ENCODE measurements around the gene HBS1L. TPM values are rescaled to one million over a fixed set of nuclear protein-coding genes. Genes with fewer than 3 reads are reported as not detected.

The HBS1L gene
- total RNA-seq, 2 experiments from 2014 or later = 82.9 to 93.1 TPM

DNA sequence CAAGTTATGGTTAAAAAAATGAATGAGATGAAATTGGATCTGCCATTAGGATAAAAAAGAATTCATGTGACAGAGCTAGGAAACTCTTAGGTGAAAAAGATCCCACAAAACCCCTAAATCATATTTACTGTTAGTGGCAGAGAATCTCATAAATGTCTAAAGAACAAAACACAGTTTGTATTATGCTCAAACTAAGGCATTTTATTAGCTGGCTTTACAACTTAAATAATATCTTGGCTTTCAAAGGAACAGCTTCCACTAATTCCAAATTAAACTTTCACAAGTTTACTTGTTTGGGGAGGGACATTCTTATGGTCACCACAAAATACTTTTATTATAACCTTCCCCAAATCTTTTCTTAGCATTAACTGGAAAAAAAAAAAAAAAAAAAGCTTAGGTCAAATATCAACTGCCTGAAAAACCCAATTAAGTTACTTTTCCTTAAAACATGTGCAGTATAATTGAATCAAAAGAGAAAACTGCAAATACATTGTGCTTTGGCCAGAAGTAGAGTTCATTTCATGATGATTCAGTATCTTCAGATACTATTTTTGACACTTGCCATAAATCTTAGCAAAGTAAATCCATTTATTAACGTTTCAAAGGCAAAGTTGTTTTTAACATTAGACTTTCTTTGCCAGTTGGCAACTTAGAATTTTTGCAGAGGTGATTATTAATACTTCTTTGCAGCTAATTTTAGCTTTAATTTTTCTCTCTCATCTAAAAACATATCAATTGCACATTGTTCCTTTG lies 90.0 kb downstream of the HBS1L start:
- BruUV-seq (replicated peaks) = TSS peak; percentile 51
- CTCF ChIA-PET (ENCODE audit: unreplicated experiment) = no interaction called here
- no peaks in the 10 kb centered on the region for H3K79me2 ChIP-seq (ENCODE audit: insufficient read depth, low read depth, low read length)

DNA sequence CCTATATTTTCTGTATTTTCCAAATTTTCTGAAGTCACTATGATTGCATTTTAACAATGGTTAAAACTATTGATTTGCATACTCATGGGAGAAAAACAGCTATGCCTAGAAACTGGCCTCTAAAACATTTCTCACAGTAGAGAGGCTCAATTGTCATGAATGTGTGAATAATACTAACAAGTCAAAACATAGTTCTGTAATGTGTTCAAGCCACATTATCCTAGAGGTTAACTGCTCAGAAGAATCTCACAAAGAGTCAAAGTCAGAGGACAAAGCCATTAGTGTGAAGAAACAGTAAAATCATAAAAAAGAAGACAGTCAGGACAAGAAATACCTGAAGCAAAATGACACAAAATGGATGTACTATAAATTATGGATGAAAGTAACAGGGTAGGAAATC lies 92.2 kb downstream of the HBS1L start:
- Histone ChIP-seq H3K4me1 (ENCODE audit: insufficient read depth, low read length, poor library complexity, severe bottlenecking) (no peaks in the 10 kb centered on the region), H3K27ac (ENCODE audit: low read depth, low read length, poor library complexity, severe bottlenecking) (no peak overlapping the region), H3K9me2 (ENCODE audit: insufficient read depth, low read length) (no peaks in the 10 kb centered on the region), H2AFZ (ENCODE audit: low read length) (no peak overlapping the region), H3K4me3 (ENCODE audit: low read depth, low read length, poor library complexity, severe bottlenecking) (no peak overlapping the region), H3K36me3 (ENCODE audit: insufficient read depth, low read length) (peaks cover 68% of the 10 kb centered on the region), H3K4me2 (ENCODE audit: low read length) (no peak overlapping the region), H3K9me3 (ENCODE audit: low read length) (no peaks in the 10 kb centered on the region), H3K79me2 (ENCODE audit: insufficient read depth, low read depth, low read length) (no peaks in the 10 kb centered on the region), H4K20me1 (ENCODE audit: insufficient read depth, low read length) (no peaks in the 10 kb centered on the region)
- ChIA-PET POLR2A (no interaction called here), CTCF (ENCODE audit: unreplicated experiment) (no interaction called here)
- TF ChIP-seq, protein P1, sequence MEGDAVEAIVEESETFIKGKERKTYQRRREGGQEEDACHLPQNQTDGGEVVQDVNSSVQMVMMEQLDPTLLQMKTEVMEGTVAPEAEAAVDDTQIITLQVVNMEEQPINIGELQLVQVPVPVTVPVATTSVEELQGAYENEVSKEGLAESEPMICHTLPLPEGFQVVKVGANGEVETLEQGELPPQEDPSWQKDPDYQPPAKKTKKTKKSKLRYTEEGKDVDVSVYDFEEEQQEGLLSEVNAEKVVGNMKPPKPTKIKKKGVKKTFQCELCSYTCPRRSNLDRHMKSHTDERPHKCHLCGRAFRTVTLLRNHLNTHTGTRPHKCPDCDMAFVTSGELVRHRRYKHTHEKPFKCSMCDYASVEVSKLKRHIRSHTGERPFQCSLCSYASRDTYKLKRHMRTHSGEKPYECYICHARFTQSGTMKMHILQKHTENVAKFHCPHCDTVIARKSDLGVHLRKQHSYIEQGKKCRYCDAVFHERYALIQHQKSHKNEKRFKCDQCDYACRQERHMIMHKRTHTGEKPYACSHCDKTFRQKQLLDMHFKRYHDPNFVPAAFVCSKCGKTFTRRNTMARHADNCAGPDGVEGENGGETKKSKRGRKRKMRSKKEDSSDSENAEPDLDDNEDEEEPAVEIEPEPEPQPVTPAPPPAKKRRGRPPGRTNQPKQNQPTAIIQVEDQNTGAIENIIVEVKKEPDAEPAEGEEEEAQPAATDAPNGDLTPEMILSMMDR (conservative IDR thresholded peaks at IDR 0.05; ENCODE audit: low read length) = no peak
- no peak for TF ChIP-seq EZH2phosphoT487 (IDR thresholded peaks at IDR 0.05; ENCODE audit: borderline replicate concordance, low read depth, low read length)
- BruUV-seq (replicated peaks) = no TSS peak
- no peak for DNase-seq (ENCODE audit: low spot score)
- intact Hi-C loops (cut with micrococcal nuclease; ENCODE audit: unreplicated experiment) = no loop called here

More for the DNA sequence above, 90.0 kb downstream of the HBS1L start:
- Histone ChIP-seq H3K9me3 (ENCODE audit: low read length) (no peaks in the 10 kb centered on the region), H3K9me2 (ENCODE audit: insufficient read depth, low read length) (no peaks in the 10 kb centered on the region), H4K20me1 (ENCODE audit: insufficient read depth, low read length) (no peaks in the 10 kb centered on the region), H3K36me3 (ENCODE audit: insufficient read depth, low read length) (peaks cover 59% of the 10 kb centered on the region), H3K4me3 (ENCODE audit: low read depth, low read length, poor library complexity, severe bottlenecking) (no peak overlapping the region), H3K4me2 (ENCODE audit: low read length) (no peak overlapping the region), H3K4me1 (ENCODE audit: insufficient read depth, low read length, poor library complexity, severe bottlenecking) (no peaks in the 10 kb centered on the region), H2AFZ (ENCODE audit: low read length) (no peak overlapping the region), H3K27ac (ENCODE audit: low read depth, low read length, poor library complexity, severe bottlenecking) (no peak overlapping the region)
- no peak for DNase-seq (ENCODE audit: low spot score)
- POLR2A ChIA-PET = interaction anchor here (0.6 to 1.7 kb wide), 7 partner anchors 9 to 605 kb away, joined by 3 to 9 read pairs (median 5); no protein-coding TSS in a partner anchor
- TF ChIP-seq, protein P1 (conservative IDR thresholded peaks at IDR 0.05; ENCODE audit: low read length) = no peak
- no peak for TF ChIP-seq EZH2phosphoT487 (IDR thresholded peaks at IDR 0.05; ENCODE audit: borderline replicate concordance, low read depth, low read length)
- intact Hi-C loops (cut with micrococcal nuclease; ENCODE audit: unreplicated experiment) = no loop called here

DNA sequence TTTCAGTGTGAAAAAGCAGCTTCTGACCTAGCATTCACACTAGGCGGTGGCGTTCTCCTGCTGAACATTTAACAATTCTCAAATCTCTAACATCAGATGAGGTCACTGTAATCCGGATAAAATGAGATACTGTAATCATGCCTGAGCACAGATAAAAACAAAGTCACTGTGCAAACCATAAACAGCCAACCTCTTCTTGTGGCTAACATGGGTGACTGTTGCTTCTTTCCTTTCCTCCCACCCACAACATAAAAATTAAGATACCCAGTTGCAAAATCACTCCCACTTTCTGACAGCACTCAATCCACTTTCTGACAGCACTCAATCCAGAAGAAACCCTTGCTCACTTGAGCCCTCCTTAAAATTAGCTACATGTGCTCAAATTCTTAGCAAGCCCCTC lies 93.3 kb downstream of the HBS1L start:
- H3K4me1 ChIP-seq (ENCODE audit: insufficient read depth, low read length, poor library complexity, severe bottlenecking) = no peaks in the 10 kb centered on the region
- ChIA-PET POLR2A (interaction anchor here (0.7 to 1.6 kb wide), 2 partner anchors 16 to 18 kb away, joined by 3 to 4 read pairs; no protein-coding TSS in a partner anchor), CTCF (ENCODE audit: unreplicated experiment) (no interaction called here)
- no peak for TF ChIP-seq EZH2phosphoT487 (IDR thresholded peaks at IDR 0.05; ENCODE audit: borderline replicate concordance, low read depth, low read length)
- TF ChIP-seq, protein P1 (conservative IDR thresholded peaks at IDR 0.05; ENCODE audit: low read length) = no peak
- H3K36me3 ChIP-seq (ENCODE audit: insufficient read depth, low read length) = peaks cover 67% of the 10 kb centered on the region
- no peaks in the 10 kb centered on the region for H4K20me1 ChIP-seq (ENCODE audit: insufficient read depth, low read length)
- no peaks in the 10 kb centered on the region for H3K9me2 ChIP-seq (ENCODE audit: insufficient read depth, low read length)
- no TSS peak for BruUV-seq (replicated peaks)
- H3K9me3 ChIP-seq (ENCODE audit: low read length) = no peaks in the 10 kb centered on the region
- no peak overlapping the region for H3K4me2 ChIP-seq (ENCODE audit: low read length)
- no peak overlapping the region for H3K4me3 ChIP-seq (ENCODE audit: low read depth, low read length, poor library complexity, severe bottlenecking)
- H3K27ac ChIP-seq (ENCODE audit: low read depth, low read length, poor library complexity, severe bottlenecking) = no peak overlapping the region
- H3K79me2 ChIP-seq (ENCODE audit: insufficient read depth, low read depth, low read length) = no peaks in the 10 kb centered on the region
- no peak overlapping the region for H2AFZ ChIP-seq (ENCODE audit: low read length)
- DNase-seq (ENCODE audit: low spot score) = no peak
- intact Hi-C loops (cut with micrococcal nuclease; ENCODE audit: unreplicated experiment) = no loop called here
